KOPT-K1 (cell line): ENCODE measurements around the gene CCT5.

ENCODE experiments used
- H3K27ac ChIP-seq: fragments of 200-600 bp; sonication (generic); 2 replicates; pipeline ENCODE4 v1.5.1; 2016; ENCODE audit warnings: antibody characterized with exemption, mild to moderate bottlenecking, low read depth, low read length; ENCODE audit not compliant: poor library complexity, severe bottlenecking
- H3K36me3 ChIP-seq: fragments of 200-600 bp; sonication (generic); 2 replicates; pipeline ENCODE4 v1.5.1; 2017; ENCODE audit warnings: antibody characterized with exemption, mild to moderate bottlenecking, low read length, moderate library complexity; ENCODE audit not compliant: insufficient read depth
- H3K9me3 ChIP-seq: fragments of 200-600 bp; sonication (generic); 2 replicates; pipeline ENCODE4 v1.5.1; 2017; ENCODE audit warnings: antibody characterized with exemption, low read length, mild to moderate bottlenecking; ENCODE audit not compliant: insufficient read depth, poor library complexity, severe bottlenecking

The CCT5 gene

GRCh38 chr5:10293907-10294662, 44.0 kb downstream of the CCT5 start:
- Histone ChIP-seq H3K36me3 (no peaks in the 10 kb centered on the region), H3K27ac (no peak overlapping the region), H3K9me3 (no peaks in the 10 kb centered on the region)

- H3K9me3 ChIP-seq = no peaks in the 10 kb centered on the region
- no peaks in the 10 kb centered on the region for H3K36me3 ChIP-seq
- no peak overlapping the region for H3K27ac ChIP-seq
Observed at GRCh38 chr5:10295619-10296326, 45.7 kb downstream of the CCT5 start.

GRCh38 chr5:10297646-10298204, 47.6 kb downstream of the CCT5 start:
- Histone ChIP-seq H3K27ac (no peak overlapping the region), H3K36me3 (no peaks in the 10 kb centered on the region), H3K9me3 (no peaks in the 10 kb centered on the region)

- no peaks in the 10 kb centered on the region for H3K9me3 ChIP-seq
- H3K36me3 ChIP-seq = no peaks in the 10 kb centered on the region
- no peak overlapping the region for H3K27ac ChIP-seq
Observed at GRCh38 chr5:10300246-10300645, 50.2 kb downstream of the CCT5 start.

- Histone ChIP-seq H3K36me3 (no peaks in the 10 kb centered on the region), H3K27ac (no peak overlapping the region), H3K9me3 (no peaks in the 10 kb centered on the region)
Observed at GRCh38 chr5:10301266-10301665, 51.2 kb downstream of the CCT5 start.

GRCh38 chr5:10301842-10302610, 51.9 kb downstream of the CCT5 start:
- no peaks in the 10 kb centered on the region for H3K36me3 ChIP-seq
- H3K9me3 ChIP-seq = no peaks in the 10 kb centered on the region
- no peak overlapping the region for H3K27ac ChIP-seq

- Histone ChIP-seq H3K36me3 (no peaks in the 10 kb centered on the region), H3K27ac (no peak overlapping the region), H3K9me3 (no peaks in the 10 kb centered on the region)
Observed at GRCh38 chr5:10303201-10303600, 53.1 kb downstream of the CCT5 start.

- H3K36me3 ChIP-seq = no peaks in the 10 kb centered on the region
- no peak overlapping the region for H3K27ac ChIP-seq
- H3K9me3 ChIP-seq = no peaks in the 10 kb centered on the region
Observed at GRCh38 chr5:10303699-10304170, 53.7 kb downstream of the CCT5 start.

- H3K27ac ChIP-seq = no peak overlapping the region
Observed at GRCh38 chr5:10304932-10305331, 54.9 kb downstream of the CCT5 start.

GRCh38 chr5:10306114-10306513, 56.0 kb downstream of the CCT5 start:
- Histone ChIP-seq H3K27ac (no peak overlapping the region), H3K9me3 (no peaks in the 10 kb centered on the region), H3K36me3 (no peaks in the 10 kb centered on the region)

More at GRCh38 chr5:10304932-10305331, 54.9 kb downstream of the CCT5 start:
- no peaks in the 10 kb centered on the region for H3K9me3 ChIP-seq
- no peaks in the 10 kb centered on the region for H3K36me3 ChIP-seq

GRCh38 chr5:10306806-10307205, 56.7 kb downstream of the CCT5 start:
- no peak overlapping the region for H3K27ac ChIP-seq
- no peaks in the 10 kb centered on the region for H3K36me3 ChIP-seq

GRCh38 chr5:10307206-10308148, 57.4 kb downstream of the CCT5 start, which contains the start of gene CMBL:
Gene CMBL, minus strand, starts transcription at chr5:10307902. Its CDS starts 17,140 bp downstream, at chr5:10290762.
- Histone ChIP-seq H3K36me3 (no peaks in the 10 kb centered on the region), H3K27ac (no peak within 1 kb of the TSS), H3K9me3 (no peaks in the 10 kb centered on the region)

More at GRCh38 chr5:10306806-10307205, 56.7 kb downstream of the CCT5 start:
- H3K9me3 ChIP-seq = no peaks in the 10 kb centered on the region

GRCh38 chr5:10308844-10309243, 58.8 kb downstream of the CCT5 start:
- no peak overlapping the region for H3K27ac ChIP-seq
- H3K9me3 ChIP-seq = no peaks in the 10 kb centered on the region
- no peaks in the 10 kb centered on the region for H3K36me3 ChIP-seq
